ENCODE measurements around the gene PEAR1.

PEAR1 gene

DNA sequence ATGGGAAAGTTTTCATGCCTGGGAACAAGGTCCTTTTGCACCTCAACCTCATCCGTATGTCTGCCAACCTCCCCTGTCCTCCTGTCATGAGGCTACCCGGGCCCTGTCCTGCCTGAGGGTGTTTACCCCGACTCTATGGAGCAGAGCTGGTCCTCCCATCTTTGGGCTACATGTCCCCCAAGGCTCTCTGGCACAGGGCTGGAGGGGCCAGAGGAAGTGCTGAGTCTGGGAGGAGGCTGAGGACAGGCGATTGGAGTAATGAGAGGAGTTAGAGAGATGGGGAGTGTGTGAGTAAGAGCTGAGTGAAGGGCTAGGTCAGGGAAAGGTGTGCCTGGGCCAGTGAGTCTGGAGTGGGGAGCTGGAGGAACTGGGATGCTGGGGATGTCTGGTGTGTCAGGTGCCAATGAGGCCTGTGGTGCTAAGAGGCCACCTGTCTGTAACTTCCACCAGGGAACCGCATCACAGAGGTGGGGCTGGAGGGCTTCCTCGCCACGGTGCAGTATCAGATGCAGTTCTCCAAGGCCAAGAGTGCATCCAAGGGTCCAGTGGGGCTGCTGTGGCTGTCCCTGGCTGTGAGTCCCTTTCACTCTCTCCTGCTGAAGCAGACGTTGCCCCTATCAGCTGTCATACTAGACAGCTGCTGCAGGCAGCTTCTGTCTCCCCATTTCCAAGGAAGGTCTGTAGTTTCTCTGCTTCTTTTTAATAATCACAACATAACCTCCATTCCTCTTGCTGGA, 38.6 kb downstream of the PEAR1 start:
- no peak for DNase-seq
- Histone ChIP-seq H4K8ac (ENCODE audit: low read depth, low read length) (no peak overlapping the region), H2BK12ac (ENCODE audit: low read length) (no peak overlapping the region), H2BK5ac (ENCODE audit: low read depth, low read length, poor library complexity) (no peak overlapping the region), H3K23ac (ENCODE audit: low read length) (no peak overlapping the region), H3K9ac (ENCODE audit: low read length) (no peak overlapping the region), H3K79me1 (ENCODE audit: low read length) (no peaks in the 10 kb centered on the region), H3K4me1 (ENCODE audit: control insufficient read depth in 1 of 2, insufficient read depth in 2 of 2, low read length in 2 of 2) (peaks cover 4 to 5% of the 10 kb centered on the region in 2 experiments), H2BK120ac (ENCODE audit: insufficient read depth, low read length, poor library complexity) (no peak overlapping the region), H2AK5ac (ENCODE audit: low read length) (no peak overlapping the region), H3K9me3 (ENCODE audit: insufficient read depth, low read depth, low read length) (no peaks in the 10 kb centered on the region), H3K27ac (ENCODE audit: low read depth, low read length) (no peak overlapping the region), H4K91ac (ENCODE audit: low read depth, low read length) (no peak overlapping the region), H3K4ac (ENCODE audit: low read depth, low read length) (no peak overlapping the region), H3K79me2 (ENCODE audit: control insufficient read depth, insufficient read depth, low read length, poor library complexity) (no peaks in the 10 kb centered on the region), H3K4me2 (ENCODE audit: low read length) (no peak overlapping the region), H3K18ac (ENCODE audit: low read length) (no peak overlapping the region), H4K12ac (ENCODE audit: low read depth, low read length) (no peak overlapping the region), H3K4me3 (ENCODE audit: low read depth, low read length) (no peak overlapping the region), H2AFZ (ENCODE audit: insufficient read depth, low read length, poor library complexity) (no peak overlapping the region), H3K14ac (ENCODE audit: low read length) (no peak overlapping the region), H3K27me3 (ENCODE audit: insufficient read depth, low read length) (peaks cover 8% of the 10 kb centered on the region), H3K36me3 (ENCODE audit: control insufficient read depth in 1 of 2, insufficient read depth in 2 of 2, low read length in 2 of 2) (peaks cover 14 to 17% of the 10 kb centered on the region in 2 experiments)
- no CpG with 5 or more reads among the region's 8 CpGs for WGBS (ENCODE audit: extremely low coverage, insufficient coverage, insufficient read length)

DNA sequence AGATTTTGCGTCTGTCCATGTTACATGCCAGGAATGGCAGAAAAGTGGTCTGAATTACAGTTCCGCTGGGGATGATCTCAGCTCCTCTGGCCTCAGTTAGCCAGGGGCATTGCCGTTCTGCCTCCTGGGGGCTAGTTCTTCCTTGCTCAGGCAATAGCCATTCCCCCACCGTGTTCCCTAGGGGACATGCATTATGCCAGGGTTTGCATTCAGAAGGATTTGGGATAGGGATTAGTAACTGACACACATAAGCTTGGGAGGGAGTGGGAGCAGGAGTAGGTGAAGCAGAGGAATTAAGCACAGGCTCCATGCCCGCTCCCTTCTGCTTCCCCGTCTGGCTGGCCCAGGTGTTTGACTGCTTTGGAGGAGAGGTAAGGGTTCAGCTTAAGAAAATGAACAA, 39.6 kb downstream of the PEAR1 start:
- no CpG with 5 or more reads among the region's 6 CpGs for WGBS (ENCODE audit: extremely low coverage, insufficient coverage, insufficient read length)
- H3K79me2 ChIP-seq (ENCODE audit: control insufficient read depth, insufficient read depth, low read length, poor library complexity) = no peaks in the 10 kb centered on the region
- peaks cover 3% of the 10 kb centered on the region for H3K27me3 ChIP-seq (ENCODE audit: insufficient read depth, low read length)
- H2BK5ac ChIP-seq (ENCODE audit: low read depth, low read length, poor library complexity) = no peak overlapping the region
- no peak overlapping the region for H2AFZ ChIP-seq (ENCODE audit: insufficient read depth, low read length, poor library complexity)
- H3K9ac ChIP-seq (ENCODE audit: low read length) = no peak overlapping the region
- H3K23ac ChIP-seq (ENCODE audit: low read length) = no peak overlapping the region
- H2BK120ac ChIP-seq (ENCODE audit: insufficient read depth, low read length, poor library complexity) = no peak overlapping the region
- H3K27ac ChIP-seq (ENCODE audit: low read depth, low read length) = no peak overlapping the region
- H3K4ac ChIP-seq (ENCODE audit: low read depth, low read length) = no peak overlapping the region
- no peak overlapping the region for H2BK12ac ChIP-seq (ENCODE audit: low read length)
- no peaks in the 10 kb centered on the region for H3K79me1 ChIP-seq (ENCODE audit: low read length)
- no peak overlapping the region for H3K14ac ChIP-seq (ENCODE audit: low read length)
- no peak overlapping the region for H3K4me3 ChIP-seq (ENCODE audit: low read depth, low read length)
- no peaks in the 10 kb centered on the region for H3K9me3 ChIP-seq (ENCODE audit: insufficient read depth, low read depth, low read length)
- no peak overlapping the region for H3K18ac ChIP-seq (ENCODE audit: low read length)
- no peak for DNase-seq
- H4K91ac ChIP-seq (ENCODE audit: low read depth, low read length) = no peak overlapping the region
- H2AK5ac ChIP-seq (ENCODE audit: low read length) = no peak overlapping the region
- H3K36me3 ChIP-seq (ENCODE audit: control insufficient read depth in 1 of 2, insufficient read depth in 2 of 2, low read length in 2 of 2) = peaks cover 23 to 27% of the 10 kb centered on the region in 2 experiments
- no peak overlapping the region for H4K12ac ChIP-seq (ENCODE audit: low read depth, low read length)
- H3K4me1 ChIP-seq (ENCODE audit: control insufficient read depth in 1 of 2, insufficient read depth in 2 of 2, low read length in 2 of 2) = no peaks in the 10 kb centered on the region
- H4K8ac ChIP-seq (ENCODE audit: low read depth, low read length) = no peak overlapping the region
- no peak overlapping the region for H3K4me2 ChIP-seq (ENCODE audit: low read length)

DNA sequence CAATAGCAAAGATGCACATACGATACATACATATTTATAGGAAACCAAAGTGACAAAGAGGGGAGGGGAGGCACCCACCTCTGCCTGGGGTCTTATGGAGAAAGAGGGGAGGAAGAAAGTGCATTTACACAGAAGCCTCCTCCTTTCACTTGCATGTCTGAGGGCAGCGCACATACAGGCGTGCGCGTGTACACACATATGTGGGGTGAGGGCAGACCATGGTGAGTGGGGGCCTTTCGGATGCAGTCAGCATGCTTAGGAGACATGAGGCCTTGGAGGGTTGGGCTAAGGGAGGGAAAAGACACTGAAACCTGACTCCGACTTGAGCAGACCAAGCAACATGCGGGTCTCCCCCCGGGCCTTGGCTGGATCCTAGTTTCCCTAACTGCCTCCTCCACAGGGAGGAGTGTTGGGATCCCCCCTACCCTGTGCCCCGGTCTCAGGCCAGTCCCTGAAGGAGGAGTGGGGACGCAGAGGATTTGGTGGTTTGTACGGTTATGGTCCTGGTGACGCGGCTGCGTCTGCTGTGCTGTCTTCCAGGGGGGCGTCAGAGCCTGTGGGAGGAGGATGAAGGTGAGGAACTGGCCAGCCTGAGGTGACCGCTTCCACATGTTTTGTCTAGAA, 42.1 kb downstream of the PEAR1 start:
- H3K4me1 ChIP-seq (ENCODE audit: control insufficient read depth in 1 of 2, insufficient read depth in 2 of 2, low read length in 2 of 2) = no peaks in the 10 kb centered on the region

DNA sequence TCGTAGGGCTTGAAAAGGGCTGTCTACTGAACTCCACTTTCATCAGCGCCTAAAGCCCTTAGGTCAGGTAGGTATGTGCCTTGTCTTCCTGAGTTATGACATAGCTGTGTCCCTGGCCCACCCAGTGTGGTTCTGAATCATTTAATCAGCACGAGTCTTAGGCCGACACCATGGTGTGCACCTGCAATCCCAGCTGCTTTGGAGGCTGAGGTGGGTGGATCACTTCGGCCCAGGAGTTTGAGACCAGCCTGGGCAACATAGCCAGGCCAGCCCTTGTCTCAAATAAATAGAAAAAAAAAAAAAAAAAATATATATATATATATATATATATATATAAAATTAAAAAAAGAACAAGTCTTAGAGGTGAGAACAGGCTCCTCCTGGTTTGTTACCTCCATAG, 42.7 kb downstream of the PEAR1 start:
- no peak overlapping the region for H3K4me2 ChIP-seq (ENCODE audit: low read length)
- H3K14ac ChIP-seq (ENCODE audit: low read length) = no peak overlapping the region
- DNase-seq = no peak
- H3K36me3 ChIP-seq (ENCODE audit: control insufficient read depth in 1 of 2, insufficient read depth in 2 of 2, low read length in 2 of 2) = peaks cover 41 to 56% of the 10 kb centered on the region in 2 experiments
- no peak overlapping the region for H3K18ac ChIP-seq (ENCODE audit: low read length)
- no CpG with 5 or more reads among the region's 5 CpGs for WGBS (ENCODE audit: extremely low coverage, insufficient coverage, insufficient read length)
- no peak overlapping the region for H2AFZ ChIP-seq (ENCODE audit: insufficient read depth, low read length, poor library complexity)
- H3K23ac ChIP-seq (ENCODE audit: low read length) = no peak overlapping the region
- no peaks in the 10 kb centered on the region for H3K9me3 ChIP-seq (ENCODE audit: insufficient read depth, low read depth, low read length)
- no peak overlapping the region for H3K4ac ChIP-seq (ENCODE audit: low read depth, low read length)
- H3K27me3 ChIP-seq (ENCODE audit: insufficient read depth, low read length) = no peaks in the 10 kb centered on the region
- no peak overlapping the region for H4K91ac ChIP-seq (ENCODE audit: low read depth, low read length)
- H3K4me3 ChIP-seq (ENCODE audit: low read depth, low read length) = no peak overlapping the region
- H2AK5ac ChIP-seq (ENCODE audit: low read length) = no peak overlapping the region
- H3K4me1 ChIP-seq (ENCODE audit: control insufficient read depth in 1 of 2, insufficient read depth in 2 of 2, low read length in 2 of 2) = no peaks in the 10 kb centered on the region
- no peak overlapping the region for H2BK5ac ChIP-seq (ENCODE audit: low read depth, low read length, poor library complexity)
- no peak overlapping the region for H2BK12ac ChIP-seq (ENCODE audit: low read length)
- H4K12ac ChIP-seq (ENCODE audit: low read depth, low read length) = no peak overlapping the region
- no peak overlapping the region for H4K8ac ChIP-seq (ENCODE audit: low read depth, low read length)
- no peaks in the 10 kb centered on the region for H3K79me2 ChIP-seq (ENCODE audit: control insufficient read depth, insufficient read depth, low read length, poor library complexity)
- no peak overlapping the region for H3K27ac ChIP-seq (ENCODE audit: low read depth, low read length)
- no peaks in the 10 kb centered on the region for H3K79me1 ChIP-seq (ENCODE audit: low read length)
- H3K9ac ChIP-seq (ENCODE audit: low read length) = no peak overlapping the region
- H2BK120ac ChIP-seq (ENCODE audit: insufficient read depth, low read length, poor library complexity) = no peak overlapping the region

More for the DNA sequence above, 42.1 kb downstream of the PEAR1 start:
- Histone ChIP-seq H2AFZ (ENCODE audit: insufficient read depth, low read length, poor library complexity) (no peak overlapping the region), H3K4me2 (ENCODE audit: low read length) (no peak overlapping the region), H4K12ac (ENCODE audit: low read depth, low read length) (no peak overlapping the region), H3K27me3 (ENCODE audit: insufficient read depth, low read length) (no peaks in the 10 kb centered on the region), H3K14ac (ENCODE audit: low read length) (no peak overlapping the region), H3K4ac (ENCODE audit: low read depth, low read length) (no peak overlapping the region), H3K9ac (ENCODE audit: low read length) (no peak overlapping the region), H3K18ac (ENCODE audit: low read length) (no peak overlapping the region), H3K79me1 (ENCODE audit: low read length) (no peaks in the 10 kb centered on the region), H3K36me3 (ENCODE audit: control insufficient read depth in 1 of 2, insufficient read depth in 2 of 2, low read length in 2 of 2) (peaks cover 40 to 50% of the 10 kb centered on the region in 2 experiments), H4K8ac (ENCODE audit: low read depth, low read length) (no peak overlapping the region), H3K4me3 (ENCODE audit: low read depth, low read length) (no peak overlapping the region), H3K27ac (ENCODE audit: low read depth, low read length) (no peak overlapping the region), H2BK5ac (ENCODE audit: low read depth, low read length, poor library complexity) (no peak overlapping the region), H2AK5ac (ENCODE audit: low read length) (no peak overlapping the region), H3K23ac (ENCODE audit: low read length) (no peak overlapping the region), H4K91ac (ENCODE audit: low read depth, low read length) (no peak overlapping the region), H2BK120ac (ENCODE audit: insufficient read depth, low read length, poor library complexity) (no peak overlapping the region), H3K9me3 (ENCODE audit: insufficient read depth, low read depth, low read length) (no peaks in the 10 kb centered on the region), H3K79me2 (ENCODE audit: control insufficient read depth, insufficient read depth, low read length, poor library complexity) (no peaks in the 10 kb centered on the region), H2BK12ac (ENCODE audit: low read length) (no peak overlapping the region)
- no CpG with 5 or more reads among the region's 17 CpGs for WGBS (ENCODE audit: extremely low coverage, insufficient coverage, insufficient read length)
- no peak for DNase-seq

Data from trophoblast cell (in vitro differentiated cells and primary cell).